HUES48 (cell line): Measurements from ENCODE around the gene ACO1.

ENCODE experiments used
- H3K27ac ChIP-seq: one replicate; pipeline ENCODE4 v1.7.0; 2013; ENCODE audit warnings: low read depth, low read length, inconsistent platforms
- H3K27me3 ChIP-seq: 2 replicates; pipeline ENCODE4 v1.6.1; 2013; ENCODE audit warnings: mild to moderate bottlenecking, low read length; ENCODE audit not compliant: control insufficient read depth, insufficient read depth
- H3K36me3 ChIP-seq: 2 replicates; pipeline ENCODE4 v1.6.1; 2013; ENCODE audit warnings: low read length; ENCODE audit not compliant: control insufficient read depth, insufficient read depth
- H3K4me1 ChIP-seq: 2 replicates; pipeline ENCODE4 v1.6.1; 2013; ENCODE audit warnings: mild to moderate bottlenecking, low read length; ENCODE audit not compliant: control insufficient read depth, insufficient read depth
- H3K4me3 ChIP-seq: 2 replicates; pipeline ENCODE4 v1.5.1; 2013; ENCODE audit warnings: mild to moderate bottlenecking, low read depth, low read length
- H3K9ac ChIP-seq: 2 replicates; pipeline ENCODE4 v1.6.1; 2013; ENCODE audit warnings: mild to moderate bottlenecking, low read depth, low read length, moderate library complexity
- H3K9me3 ChIP-seq: 2 replicates; pipeline ENCODE4 v1.6.1; 2013; ENCODE audit warnings: low read length; ENCODE audit not compliant: control insufficient read depth, insufficient read depth

The ACO1 gene

GRCh38 chr9:32401488-32401887 is 17.0 kb downstream of the ACO1 start:
- Histone ChIP-seq H3K9me3 (no peaks in the 10 kb centered on the region), H3K27me3 (no peaks in the 10 kb centered on the region), H3K4me3 (no peak overlapping the region), H3K36me3 (peaks cover 11% of the 10 kb centered on the region), H3K27ac (no peak overlapping the region), H3K9ac (no peak overlapping the region), H3K4me1 (peaks cover 14% of the 10 kb centered on the region)

GRCh38 chr9:32403567-32404260 is 19.3 kb downstream of the ACO1 start:
- Histone ChIP-seq H3K27ac (no peak overlapping the region), H3K4me3 (no peak overlapping the region), H3K36me3 (peaks cover 29% of the 10 kb centered on the region), H3K27me3 (no peaks in the 10 kb centered on the region), H3K9me3 (no peaks in the 10 kb centered on the region), H3K4me1 (peaks cover 14% of the 10 kb centered on the region), H3K9ac (no peak overlapping the region)

GRCh38 chr9:32404402-32404801 is 20.0 kb downstream of the ACO1 start:
- Histone ChIP-seq H3K9me3 (no peaks in the 10 kb centered on the region), H3K4me1 (peaks cover 8% of the 10 kb centered on the region), H3K27me3 (no peaks in the 10 kb centered on the region), H3K4me3 (no peak overlapping the region), H3K9ac (no peak overlapping the region), H3K27ac (no peak overlapping the region), H3K36me3 (peaks cover 36% of the 10 kb centered on the region)

- Histone ChIP-seq H3K9ac (no peak overlapping the region), H3K36me3 (peaks cover 40% of the 10 kb centered on the region), H3K27ac (no peak overlapping the region), H3K9me3 (no peaks in the 10 kb centered on the region), H3K4me1 (peaks cover 5% of the 10 kb centered on the region), H3K4me3 (no peak overlapping the region), H3K27me3 (no peaks in the 10 kb centered on the region)
Measured at GRCh38 chr9:32404856-32405255, 20.4 kb downstream of the ACO1 start.

- Histone ChIP-seq H3K27me3 (no peaks in the 10 kb centered on the region), H3K36me3 (peaks cover 42% of the 10 kb centered on the region), H3K9ac (no peak overlapping the region), H3K4me1 (peaks cover 3% of the 10 kb centered on the region), H3K9me3 (no peaks in the 10 kb centered on the region), H3K27ac (no peak overlapping the region), H3K4me3 (no peak overlapping the region)
Measured at GRCh38 chr9:32405506-32405905, 21.1 kb downstream of the ACO1 start.

- no peaks in the 10 kb centered on the region; the same call in 1 of the 2 replicates for H3K4me1 ChIP-seq
- no peak overlapping the region for H3K9ac ChIP-seq
- no peaks in the 10 kb centered on the region for H3K9me3 ChIP-seq
- no peak overlapping the region for H3K4me3 ChIP-seq
- H3K27ac ChIP-seq: no peak overlapping the region
- H3K27me3 ChIP-seq: no peaks in the 10 kb centered on the region
- H3K36me3 ChIP-seq: peaks cover 48% of the 10 kb centered on the region
Measured at GRCh38 chr9:32406046-32406445, 21.6 kb downstream of the ACO1 start.

- H3K4me1 ChIP-seq: no peaks in the 10 kb centered on the region
- H3K4me3 ChIP-seq: no peak overlapping the region
- H3K27ac ChIP-seq: no peak overlapping the region
- no peak overlapping the region for H3K9ac ChIP-seq
- H3K27me3 ChIP-seq: no peaks in the 10 kb centered on the region
- no peaks in the 10 kb centered on the region for H3K9me3 ChIP-seq
- peaks cover 44% of the 10 kb centered on the region for H3K36me3 ChIP-seq
Measured at GRCh38 chr9:32411753-32412152, 27.3 kb downstream of the ACO1 start.

GRCh38 chr9:32412440-32412839 is 28.0 kb downstream of the ACO1 start:
- Histone ChIP-seq H3K27ac (no peak overlapping the region), H3K27me3 (no peaks in the 10 kb centered on the region), H3K4me1 (no peaks in the 10 kb centered on the region), H3K9me3 (no peaks in the 10 kb centered on the region), H3K9ac (no peak overlapping the region), H3K36me3 (peaks cover 38% of the 10 kb centered on the region), H3K4me3 (no peak overlapping the region)

GRCh38 chr9:32413424-32413823 is 29.0 kb downstream of the ACO1 start:
- H3K9ac ChIP-seq: no peak overlapping the region
- peaks cover 33% of the 10 kb centered on the region for H3K36me3 ChIP-seq
- no peak overlapping the region for H3K27ac ChIP-seq
- no peaks in the 10 kb centered on the region for H3K4me1 ChIP-seq
- H3K4me3 ChIP-seq: no peak overlapping the region
- no peaks in the 10 kb centered on the region for H3K9me3 ChIP-seq
- no peaks in the 10 kb centered on the region for H3K27me3 ChIP-seq

GRCh38 chr9:32414856-32415255 is 30.4 kb downstream of the ACO1 start:
- Histone ChIP-seq H3K9me3 (no peaks in the 10 kb centered on the region), H3K27ac (no peak overlapping the region), H3K27me3 (no peaks in the 10 kb centered on the region), H3K9ac (no peak overlapping the region), H3K36me3 (peaks cover 27% of the 10 kb centered on the region), H3K4me1 (no peaks in the 10 kb centered on the region), H3K4me3 (no peak overlapping the region)

GRCh38 chr9:32419921-32420320 is 35.5 kb downstream of the ACO1 start:
- no peaks in the 10 kb centered on the region for H3K4me1 ChIP-seq
- H3K27ac ChIP-seq: no peak overlapping the region
- peaks cover 49% of the 10 kb centered on the region for H3K36me3 ChIP-seq
- H3K4me3 ChIP-seq: no peak overlapping the region
- no peaks in the 10 kb centered on the region for H3K27me3 ChIP-seq
- no peaks in the 10 kb centered on the region for H3K9me3 ChIP-seq
- H3K9ac ChIP-seq: no peak overlapping the region
